Lower leg skin (tissue), 3 donors: ENCODE measurements around the gene CLEC17A.
"Not testable (repeated sequence)": the region's sequence is repeated elsewhere in the genome, so short reads cannot be mapped to it uniquely, and the experiment has no call there.

ENCODE experiments used
- POLR2A ChIP-seq, 2 donors: fragments of 450-650 bp; IDR thresholded peaks; one replicate each; pipeline ENCODE4 v1.6.1; 2016 to 2017; ENCODE audit warnings: antibody characterized with exemption in 2 of 2, mild to moderate bottlenecking in 1 of 2, moderate library complexity in 1 of 2
- TF ChIP-seq, protein P1 (sequence below), 3 donors: fragments of 450-650 bp; IDR thresholded peaks; one replicate each; pipeline ENCODE4 v1.5.1; 2016; ENCODE audit warnings: antibody characterized with exemption in 3 of 3, mild to moderate bottlenecking in 3 of 3, moderate library complexity in 2 of 3

DNA sequence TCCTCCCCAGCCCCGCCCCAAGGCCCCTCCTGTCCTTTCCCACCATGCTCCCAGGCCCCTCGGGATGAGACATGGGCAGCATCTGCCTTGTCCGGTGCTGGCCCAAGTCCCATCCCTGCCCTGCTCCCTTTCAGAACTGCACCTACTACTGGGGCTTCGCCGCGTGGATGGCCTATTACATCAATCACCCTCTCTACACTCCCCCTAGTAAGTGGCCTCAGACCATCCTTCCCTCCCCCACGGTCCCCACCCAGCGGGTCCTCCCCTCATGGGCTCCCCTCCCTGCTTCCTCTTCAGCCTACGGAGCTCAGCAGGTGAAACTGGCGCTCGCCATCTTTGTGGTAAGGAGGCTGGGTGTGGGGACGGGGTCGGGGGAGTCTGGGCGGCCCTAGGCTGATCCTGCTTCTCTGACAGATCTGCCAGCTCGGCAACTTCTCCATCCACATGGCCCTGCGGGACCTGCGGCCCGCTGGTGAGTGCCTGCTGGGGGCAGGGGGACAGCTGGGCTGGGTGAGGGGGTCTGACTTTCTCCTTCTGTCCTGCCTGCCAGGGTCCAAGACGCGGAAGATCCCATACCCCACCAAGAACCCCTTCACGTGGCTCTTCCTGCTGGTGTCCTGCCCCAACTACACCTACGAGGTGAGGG is 18.1 kb upstream of the CLEC17A start:
- not testable (repeated sequence) for TF ChIP-seq POLR2A (IDR thresholded peaks at IDR 0.05)
- TF ChIP-seq, protein P1, sequence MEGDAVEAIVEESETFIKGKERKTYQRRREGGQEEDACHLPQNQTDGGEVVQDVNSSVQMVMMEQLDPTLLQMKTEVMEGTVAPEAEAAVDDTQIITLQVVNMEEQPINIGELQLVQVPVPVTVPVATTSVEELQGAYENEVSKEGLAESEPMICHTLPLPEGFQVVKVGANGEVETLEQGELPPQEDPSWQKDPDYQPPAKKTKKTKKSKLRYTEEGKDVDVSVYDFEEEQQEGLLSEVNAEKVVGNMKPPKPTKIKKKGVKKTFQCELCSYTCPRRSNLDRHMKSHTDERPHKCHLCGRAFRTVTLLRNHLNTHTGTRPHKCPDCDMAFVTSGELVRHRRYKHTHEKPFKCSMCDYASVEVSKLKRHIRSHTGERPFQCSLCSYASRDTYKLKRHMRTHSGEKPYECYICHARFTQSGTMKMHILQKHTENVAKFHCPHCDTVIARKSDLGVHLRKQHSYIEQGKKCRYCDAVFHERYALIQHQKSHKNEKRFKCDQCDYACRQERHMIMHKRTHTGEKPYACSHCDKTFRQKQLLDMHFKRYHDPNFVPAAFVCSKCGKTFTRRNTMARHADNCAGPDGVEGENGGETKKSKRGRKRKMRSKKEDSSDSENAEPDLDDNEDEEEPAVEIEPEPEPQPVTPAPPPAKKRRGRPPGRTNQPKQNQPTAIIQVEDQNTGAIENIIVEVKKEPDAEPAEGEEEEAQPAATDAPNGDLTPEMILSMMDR (IDR thresholded peaks at IDR 0.05): not testable (repeated sequence)
